ENCODE data around the gene SFMBT1. TPM values are rescaled to one million over a fixed set of nuclear protein-coding genes. Genes with fewer than 3 reads are reported as not detected.

Gene SFMBT1
- polyA plus RNA-seq, 2 of the 4 experiments (the other 2 are of a cell fraction), result 7.0 to 9.9 TPM

GRCh38 chr3:52907497-52907896 lies 138.4 kb downstream of the SFMBT1 start:
- CTCF ChIA-PET, result interaction anchor here (0.9 to 1.4 kb wide), 5 partner anchors 8 to 137 kb away, joined by 3 to 4 read pairs (median 3); no protein-coding TSS in a partner anchor
- no peak overlapping the region for H3K27ac ChIP-seq
- FAIRE-seq, result no peak

GRCh38 chr3:52904552-52904951 lies 141.3 kb downstream of the SFMBT1 start:
- Histone ChIP-seq H3K4me1 (no peaks in the 10 kb centered on the region), H3K27ac (no peak overlapping the region), H3K9me3 (no peaks in the 10 kb centered on the region), H3K4me3 (no peak overlapping the region), H3K4me2 (no peak overlapping the region)
- DNase-seq (ENCODE audit: low read depth in 1 of 2, low spot score in 1 of 2), result no peak
- ChIA-PET CTCF (interaction anchor here (1.5 kb wide), 1 partner anchor 30 kb away, joined by 4 read pairs; no protein-coding TSS in a partner anchor), POLR2A (no interaction called here)
- ATAC-seq, result no peak
- no peak for FAIRE-seq
- WGBS (ENCODE audit: missing lambda C conversion rate), result 16% methylated on average over 1 of the region's 1 CpG
- TF ChIP-seq MYC (IDR thresholded peaks at IDR 0.05; ENCODE audit: borderline replicate concordance, low read length), result no peak
- TF ChIP-seq FOXS1 (CRISPR knock-in tag; IDR thresholded peaks at IDR 0.05), result no peak
- no peak for TF ChIP-seq CHD4 (IDR thresholded peaks at IDR 0.05; ENCODE audit: borderline replicate concordance)
- TF ChIP-seq RCOR1 (IDR thresholded peaks at IDR 0.05; ENCODE audit: low read depth, low read length), result no peak
- TF ChIP-seq TP53 (CRISPR knock-in tag; IDR thresholded peaks at IDR 0.05), result no peak
- no peak for TF ChIP-seq HOXA7 (CRISPR knock-in tag; IDR thresholded peaks at IDR 0.05)
- TF ChIP-seq PHF8 (IDR thresholded peaks at IDR 0.05; ENCODE audit: borderline replicate concordance, low read depth), result no peak
- no peak for TF ChIP-seq HOXB5 (CRISPR knock-in tag; IDR thresholded peaks at IDR 0.05)
- no peak for TF ChIP-seq RAD21 (conservative IDR thresholded peaks at IDR 0.05 in 1 of 2, IDR thresholded peaks at IDR 0.05 in 1 of 2)
- no peak for TF ChIP-seq BHLHE40 (IDR thresholded peaks at IDR 0.05; ENCODE audit: low read depth, low read length)
- no peak for TF ChIP-seq ZC3H11A (IDR thresholded peaks at IDR 0.05)

More at GRCh38 chr3:52907497-52907896, 138.4 kb downstream of the SFMBT1 start:
- ATAC-seq, result no peak
- POLR2A ChIA-PET, result no interaction called here
- TF ChIP-seq RCOR1 (IDR thresholded peaks at IDR 0.05; ENCODE audit: low read depth, low read length) (no peak), SMC3 (IDR thresholded peaks at IDR 0.05) (no peak), EP300 (IDR thresholded peaks at IDR 0.05) (no peak), NFE2L2 (conservative IDR thresholded peaks at IDR 0.05; ENCODE audit: low read length) (no peak), TP53 (CRISPR knock-in tag; IDR thresholded peaks at IDR 0.05) (no peak), MAFK (IDR thresholded peaks at IDR 0.05; ENCODE audit: partially characterized antibody) (no peak), REST (IDR thresholded peaks at IDR 0.05) (no peak), HOXB13 (CRISPR knock-in tag; IDR thresholded peaks at IDR 0.05; ENCODE audit: low read depth) (no peak), MAZ (IDR thresholded peaks at IDR 0.05; ENCODE audit: borderline replicate concordance, low read depth, low read length) (no peak), ZC3H11A (IDR thresholded peaks at IDR 0.05) (no peak), ZNF302 (CRISPR knock-in tag; IDR thresholded peaks at IDR 0.05) (no peak), SREBF2 (IDR thresholded peaks at IDR 0.05) (no peak), RFX5 (IDR thresholded peaks at IDR 0.05) (no peak), CTCF (IDR thresholded peaks at IDR 0.05) (no peak), CHD4 (IDR thresholded peaks at IDR 0.05; ENCODE audit: borderline replicate concordance) (no peak), HOXB5 (CRISPR knock-in tag; IDR thresholded peaks at IDR 0.05) (no peak), HEYL (CRISPR knock-in tag; IDR thresholded peaks at IDR 0.05) (no peak)
- TF ChIP-seq, protein P1, sequence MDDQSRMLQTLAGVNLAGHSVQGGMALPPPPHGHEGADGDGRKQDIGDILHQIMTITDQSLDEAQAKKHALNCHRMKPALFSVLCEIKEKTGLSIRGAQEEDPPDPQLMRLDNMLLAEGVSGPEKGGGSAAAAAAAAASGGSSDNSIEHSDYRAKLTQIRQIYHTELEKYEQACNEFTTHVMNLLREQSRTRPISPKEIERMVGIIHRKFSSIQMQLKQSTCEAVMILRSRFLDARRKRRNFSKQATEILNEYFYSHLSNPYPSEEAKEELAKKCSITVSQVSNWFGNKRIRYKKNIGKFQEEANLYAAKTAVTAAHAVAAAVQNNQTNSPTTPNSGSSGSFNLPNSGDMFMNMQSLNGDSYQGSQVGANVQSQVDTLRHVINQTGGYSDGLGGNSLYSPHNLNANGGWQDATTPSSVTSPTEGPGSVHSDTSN (IDR thresholded peaks at IDR 0.05), result no peak
- WGBS (ENCODE audit: missing lambda C conversion rate), result 93% methylated on average over 5 of the region's 5 CpGs
- no peak for DNase-seq (ENCODE audit: low read depth in 1 of 2, low spot score in 1 of 2)
- Histone ChIP-seq H3K4me2 (no peak overlapping the region), H3K4me3 (no peak overlapping the region), H3K4me1 (no peaks in the 10 kb centered on the region), H3K9me3 (no peaks in the 10 kb centered on the region)
